HEK293T (cell line): ENCODE results near the gene NOL11.

Experiments used
- BHLHE40 ChIP-seq: fragments of 450-650 bp; IDR thresholded peaks from 2 replicates; pipeline ENCODE4 v1.6.1; 2016; ENCODE audit warnings: mild to moderate bottlenecking, moderate library complexity, borderline replicate concordance
- HDGF ChIP-seq: fragments of 450-650 bp; IDR thresholded peaks from 2 replicates; pipeline ENCODE4 v1.6.1; 2017; ENCODE audit warnings: antibody characterized with exemption, borderline replicate concordance
- SUZ12 ChIP-seq: fragments of 450-650 bp; IDR thresholded peaks from 2 replicates; pipeline ENCODE4 v1.6.1; 2016; ENCODE audit warnings: mild to moderate bottlenecking
- TARDBP ChIP-seq: fragments of 450-650 bp; IDR thresholded peaks from 2 replicates; pipeline ENCODE4 v1.6.1; 2016
- ZNF384 ChIP-seq: fragments of 450-650 bp; IDR thresholded peaks from 2 replicates; pipeline ENCODE4 v1.6.1; 2016
- TF ChIP-seq, protein P1 (sequence below): fragments of 450-650 bp; IDR thresholded peaks from 2 replicates; pipeline ENCODE4 v1.6.1; 2016

DNA sequence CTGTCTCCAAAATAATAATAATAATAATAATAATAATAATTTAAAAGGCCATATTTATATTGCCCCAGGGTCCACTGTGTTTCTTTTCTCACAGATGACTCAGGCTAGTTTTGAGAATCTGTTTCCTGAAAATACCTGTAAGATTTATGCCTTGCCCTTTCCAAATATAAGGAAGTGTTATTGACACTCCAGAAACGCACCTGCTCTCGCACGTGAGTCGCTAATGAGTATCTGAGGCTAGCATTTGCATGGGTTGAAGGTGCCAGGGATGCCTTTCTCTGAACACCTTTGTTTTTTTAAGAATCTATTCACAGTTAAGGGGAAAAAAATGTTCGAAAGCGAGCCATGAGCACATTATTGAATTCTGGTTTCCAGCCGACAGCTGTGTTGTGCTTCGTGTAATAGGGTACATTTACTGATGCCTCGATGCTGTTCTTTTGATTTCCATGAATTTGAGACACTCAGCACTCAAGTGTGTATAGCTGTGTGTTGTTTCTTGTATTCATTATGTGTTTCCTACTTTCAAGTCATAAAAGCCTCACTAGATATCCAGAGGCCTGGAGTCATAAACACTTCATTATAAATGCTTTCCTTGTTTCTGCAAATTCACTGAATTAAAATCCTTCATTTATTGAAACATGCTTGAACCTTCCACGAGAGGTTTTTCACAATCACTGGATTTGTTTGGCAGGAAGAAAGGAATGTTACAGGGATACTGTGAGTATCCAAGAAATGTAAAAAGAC, 45.0 kb upstream of the NOL11 start:
- no peak for TF ChIP-seq TARDBP
- TF ChIP-seq SUZ12: no peak
- no peak for TF ChIP-seq HDGF
- TF ChIP-seq BHLHE40: no peak
- TF ChIP-seq, protein P1, sequence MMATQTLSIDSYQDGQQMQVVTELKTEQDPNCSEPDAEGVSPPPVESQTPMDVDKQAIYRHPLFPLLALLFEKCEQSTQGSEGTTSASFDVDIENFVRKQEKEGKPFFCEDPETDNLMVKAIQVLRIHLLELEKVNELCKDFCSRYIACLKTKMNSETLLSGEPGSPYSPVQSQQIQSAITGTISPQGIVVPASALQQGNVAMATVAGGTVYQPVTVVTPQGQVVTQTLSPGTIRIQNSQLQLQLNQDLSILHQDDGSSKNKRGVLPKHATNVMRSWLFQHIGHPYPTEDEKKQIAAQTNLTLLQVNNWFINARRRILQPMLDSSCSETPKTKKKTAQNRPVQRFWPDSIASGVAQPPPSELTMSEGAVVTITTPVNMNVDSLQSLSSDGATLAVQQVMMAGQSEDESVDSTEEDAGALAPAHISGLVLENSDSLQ: no peak
- TF ChIP-seq ZNF384: no peak
